ENCODE data around the gene MCUR1. TPM values are rescaled to one million over a fixed set of nuclear protein-coding genes. Genes with fewer than 3 reads are reported as not detected.
A peak's percentile ranks its signal among the peaks of the same experiment; 100 is the strongest.

MCUR1 gene
- total RNA-seq, 6 experiments from 2014 or later, result 17.5 to 25.5 (median 22.4) TPM

GRCh38 chr6:13764996-13765395 is 49.4 kb downstream of the MCUR1 start:
- no peaks in the 10 kb centered on the region for H3K27me3 Mint-ChIP-seq (ENCODE audit: insufficient read depth)

GRCh38 chr6:13763740-13764381 is 50.5 kb downstream of the MCUR1 start:
- no peaks in the 10 kb centered on the region for H3K27me3 Mint-ChIP-seq (ENCODE audit: insufficient read depth)
- no peak for DNase-seq
- H3K27ac Mint-ChIP-seq, result no peak overlapping the region
- no peak for TF ChIP-seq CTCF (IDR thresholded peaks at IDR 0.05)
- H3K36me3 Mint-ChIP-seq (ENCODE audit: low read depth), result no peaks in the 10 kb centered on the region
- peaks cover 43% of the 10 kb centered on the region for H3K4me1 Mint-ChIP-seq (ENCODE audit: low read depth)
- no peaks in the 10 kb centered on the region for H3K9me3 Mint-ChIP-seq
- no peak overlapping the region for H3K4me3 Mint-ChIP-seq

More at GRCh38 chr6:13764996-13765395, 49.4 kb downstream of the MCUR1 start:
- Mint-ChIP-seq H3K27ac (no peak overlapping the region), H3K9me3 (no peaks in the 10 kb centered on the region), H3K4me3 (no peak overlapping the region), H3K36me3 (ENCODE audit: low read depth) (no peaks in the 10 kb centered on the region), H3K4me1 (ENCODE audit: low read depth) (peaks cover 43% of the 10 kb centered on the region)
- no peak for DNase-seq
- no peak for TF ChIP-seq CTCF (IDR thresholded peaks at IDR 0.05)

- peak overlapping the region; percentile 22; the same call in 1 of the 2 replicates for H3K4me3 Mint-ChIP-seq
- DNase-seq, result peak; percentile 14
- H3K27ac Mint-ChIP-seq, result peak overlapping the region; percentile 34; the same call in 1 of the 2 replicates
- H3K4me1 Mint-ChIP-seq (ENCODE audit: low read depth), result peaks cover 42% of the 10 kb centered on the region
- H3K36me3 Mint-ChIP-seq (ENCODE audit: low read depth), result no peaks in the 10 kb centered on the region
- H3K27me3 Mint-ChIP-seq (ENCODE audit: insufficient read depth), result peaks cover 1% of the 10 kb centered on the region; the same call in 1 of the 2 replicates
- H3K9me3 Mint-ChIP-seq, result no peaks in the 10 kb centered on the region
- no peak for TF ChIP-seq CTCF (IDR thresholded peaks at IDR 0.05)
Measured at GRCh38 chr6:13762611-13763441, 51.5 kb downstream of the MCUR1 start.

- no peak for TF ChIP-seq CTCF (IDR thresholded peaks at IDR 0.05)
- Mint-ChIP-seq H3K9me3 (no peaks in the 10 kb centered on the region), H3K27ac (no peak overlapping the region), H3K27me3 (ENCODE audit: insufficient read depth) (peaks cover 5% of the 10 kb centered on the region), H3K4me1 (ENCODE audit: low read depth) (peaks cover 29% of the 10 kb centered on the region), H3K36me3 (ENCODE audit: low read depth) (no peaks in the 10 kb centered on the region), H3K4me3 (no peak overlapping the region)
- DNase-seq, result peak; percentile 1
Measured at GRCh38 chr6:13761361-13762036, 52.9 kb downstream of the MCUR1 start.

All from HFFc6 (cell line).